PC-3 (cell line): ENCODE measurements around the gene AADAC. TPM values are rescaled to one million over a fixed set of nuclear protein-coding genes. Genes with fewer than 3 reads are reported as not detected.

Experiments used
- ATAC-seq: fragments of 200-7000 bp; cut with Tn5 transposase; 2 replicates; pipeline ENCODE4 v1.9.1; 2020; ENCODE audit warnings: mild to moderate bottlenecking, moderate library complexity
- BruUV-seq: library from RNA; stranded (reverse); fragments of 400-500 nt; replicated peaks from 2 replicates; lab custom pipeline; 2021; lab: Mats Ljungman, UMichigan
- CTCF ChIA-PET: fragments of 300-600 bp; sonication (Branson Sonifier 250); formaldehyde crosslinking; loops from one replicate; lab custom pipeline; 2022; ENCODE audit warnings: antibody characterized with exemption; lab: Charles Lee
- POLR2A ChIA-PET: fragments of 300-600 bp; sonication (Branson Sonifier 250); formaldehyde crosslinking; loops from one replicate; lab custom pipeline; 2022; ENCODE audit warnings: antibody characterized with exemption; ENCODE audit not compliant: unreplicated experiment; lab: Charles Lee
- DNase-seq: peaks from one replicate; pipeline ENCODE4 v3.0.0-alpha.2; 2015
- H2AFZ ChIP-seq: fragments of 300-600 bp; sonication (generic); 2 replicates; pipeline ENCODE4 v1.6.0; 2016; ENCODE audit warnings: antibody characterized with exemption, low read length
- H3F3A ChIP-seq: fragments of 300-600 bp; sonication (generic); one replicate; pipeline ENCODE4 v1.6.0; 2017; ENCODE audit warnings: antibody characterized with exemption, low read length, control low read depth, mild to moderate bottlenecking; ENCODE audit not compliant: unreplicated experiment
- H3K27ac ChIP-seq: fragments of 300-600 bp; sonication (generic); 2 replicates; pipeline ENCODE4 v1.5.1; 2016; ENCODE audit warnings: mild to moderate bottlenecking, low read length
- H3K27me3 ChIP-seq: fragments of 300-600 bp; sonication (generic); 2 replicates; pipeline ENCODE4 v1.6.1; 2016; ENCODE audit warnings: low read length, mixed read lengths
- H3K36me3 ChIP-seq: fragments of 300-600 bp; sonication (generic); 2 replicates; pipeline ENCODE4 v1.6.1; 2016; ENCODE audit warnings: low read depth, mixed run types, low read length, mixed read lengths
- H3K4me1 ChIP-seq: fragments of 300-600 bp; sonication (generic); 2 replicates; pipeline ENCODE4 v1.5.1; 2016; ENCODE audit warnings: low read length; ENCODE audit not compliant: insufficient read depth
- H3K4me2 ChIP-seq: fragments of 300-600 bp; sonication (generic); 2 replicates; pipeline ENCODE4 v1.6.0; 2016; ENCODE audit warnings: low read length
- H3K4me3 ChIP-seq: fragments of 300-600 bp; sonication (generic); 2 replicates; pipeline ENCODE4 v1.5.1; 2016; ENCODE audit warnings: mild to moderate bottlenecking, low read length, mixed read lengths
- H3K79me2 ChIP-seq: fragments of 300-600 bp; sonication (generic); 2 replicates; pipeline ENCODE4 v1.6.1; 2017; ENCODE audit warnings: low read length, mixed read lengths
- H3K9ac ChIP-seq: fragments of 300-600 bp; sonication (generic); 2 replicates; pipeline ENCODE4 v1.6.0; 2016; ENCODE audit warnings: mild to moderate bottlenecking, low read length
- H3K9me2 ChIP-seq: fragments of 300-600 bp; sonication (generic); replicated peaks from 2 replicates; pipeline ENCODE4 v1.6.1; 2016; ENCODE audit warnings: mixed run types, low read length, mixed read lengths
- H3K9me3 ChIP-seq: fragments of 300-600 bp; sonication (generic); 2 replicates; pipeline ENCODE4 v1.6.1; 2016; ENCODE audit warnings: low read length, mixed read lengths
- H4K20me1 ChIP-seq: fragments of 300-600 bp; sonication (generic); 2 replicates; pipeline ENCODE4 v1.6.1; 2016; ENCODE audit warnings: low read length, mixed read lengths
- CTCF ChIP-seq: fragments of 300-600 bp; sonication (generic); conservative IDR thresholded peaks from 2 replicates; pipeline ENCODE4 v1.5.1; 2017; ENCODE audit warnings: antibody characterized with exemption, low read depth, mild to moderate bottlenecking, low read length
- EZH2 ChIP-seq: fragments of 300-600 bp; sonication (generic); IDR thresholded peaks from one replicate; pipeline ENCODE4 v1.6.1; 2017; ENCODE audit warnings: antibody characterized with exemption, mild to moderate bottlenecking, low read length; ENCODE audit not compliant: unreplicated experiment
- EZH2phosphoT487 ChIP-seq: fragments of 300-600 bp; sonication (generic); IDR thresholded peaks from 2 replicates; pipeline ENCODE4 v1.6.1; 2018; ENCODE audit warnings: mild to moderate bottlenecking, antibody characterized with exemption, low read length, borderline replicate concordance
- intact Hi-C: fragments of 100-400 bp; cut with micrococcal nuclease; formaldehyde crosslinking; loops from 2 replicates; pipeline ENCODE4 v1.9.0; 2023
- total RNA-seq: library from RNA; depleted of rRNA; stranded (reverse); fragments of >200 nt; gene quantifications from 2 replicates; pipeline ENCODE4 v1.2.3, GENCODE V29; 2014

The AADAC gene
- total RNA-seq, 1 experiment from 2014 or later: 0.18 TPM

- Histone ChIP-seq H3K4me1 (no peaks in the 10 kb centered on the region), H3K4me2 (no peak overlapping the region), H3K9me2 (no peaks in the 10 kb centered on the region), H3K4me3 (no peak overlapping the region), H4K20me1 (no peaks in the 10 kb centered on the region), H3K36me3 (no peaks in the 10 kb centered on the region), H3K9me3 (no peaks in the 10 kb centered on the region), H3F3A (no peaks in the 10 kb centered on the region), H2AFZ (no peak overlapping the region), H3K27me3 (no peaks in the 10 kb centered on the region), H3K27ac (no peak overlapping the region), H3K9ac (no peak overlapping the region), H3K79me2 (no peaks in the 10 kb centered on the region)
- ATAC-seq: no peak
- no TSS peak for BruUV-seq
- TF ChIP-seq EZH2 (no peak), CTCF (no peak), EZH2phosphoT487 (no peak)
- POLR2A ChIA-PET: no interaction called here
- intact Hi-C loops: no loop called here
- DNase-seq: no peak
- CTCF ChIA-PET: no interaction called here
Measured at GRCh38 chr3:151852074-151852811, 38.3 kb downstream of the AADAC start.

GRCh38 chr3:151856118-151856517, 42.2 kb downstream of the AADAC start:
- no peak overlapping the region for H3K27ac ChIP-seq
- H3K36me3 ChIP-seq: no peaks in the 10 kb centered on the region
- H3K4me1 ChIP-seq: no peaks in the 10 kb centered on the region
- BruUV-seq: no TSS peak
- no peak for ATAC-seq
- H3K79me2 ChIP-seq: no peaks in the 10 kb centered on the region
- H3K9me3 ChIP-seq: no peaks in the 10 kb centered on the region
- intact Hi-C loops: no loop called here
- no peak overlapping the region for H2AFZ ChIP-seq
- ChIA-PET POLR2A (no interaction called here), CTCF (no interaction called here)
- no peak overlapping the region for H3K4me2 ChIP-seq
- TF ChIP-seq CTCF: no peak
- TF ChIP-seq EZH2phosphoT487: no peak
- no peak for TF ChIP-seq EZH2
- no peak overlapping the region for H3K9ac ChIP-seq
- H4K20me1 ChIP-seq: no peaks in the 10 kb centered on the region
- peak; percentile 44 for DNase-seq
- H3F3A ChIP-seq: no peaks in the 10 kb centered on the region
- no peaks in the 10 kb centered on the region for H3K27me3 ChIP-seq
- no peaks in the 10 kb centered on the region for H3K9me2 ChIP-seq
- H3K4me3 ChIP-seq: no peak overlapping the region

GRCh38 chr3:151856641-151857040, 42.7 kb downstream of the AADAC start:
- H4K20me1 ChIP-seq: no peaks in the 10 kb centered on the region
- no peaks in the 10 kb centered on the region for H3K9me2 ChIP-seq
- ChIA-PET CTCF (no interaction called here), POLR2A (no interaction called here)
- no peak overlapping the region for H3K4me2 ChIP-seq
- H3K36me3 ChIP-seq: no peaks in the 10 kb centered on the region
- no TSS peak for BruUV-seq
- H3K4me1 ChIP-seq: no peaks in the 10 kb centered on the region
- H3K9ac ChIP-seq: no peak overlapping the region
- H3K27ac ChIP-seq: no peak overlapping the region
- no peaks in the 10 kb centered on the region for H3K9me3 ChIP-seq
- no peak for ATAC-seq
- H3K27me3 ChIP-seq: no peaks in the 10 kb centered on the region
- no peaks in the 10 kb centered on the region for H3F3A ChIP-seq
- intact Hi-C loops: no loop called here
- no peak overlapping the region for H2AFZ ChIP-seq
- TF ChIP-seq EZH2: no peak
- TF ChIP-seq EZH2phosphoT487: no peak
- TF ChIP-seq CTCF: no peak
- no peak for DNase-seq
- H3K79me2 ChIP-seq: no peaks in the 10 kb centered on the region
- no peak overlapping the region for H3K4me3 ChIP-seq
